GM21526 (cell line): Measurements from ENCODE around the gene EBF3.

Source experiments
- ATAC-seq: cut with Tn5 transposase; IDR thresholded peaks from one replicate; pipeline ENCODE4 v1.9.1; 2021; ENCODE audit warnings: moderate library complexity; ENCODE audit not compliant: unreplicated experiment, low FRiP score

EBF3 gene

DNA sequence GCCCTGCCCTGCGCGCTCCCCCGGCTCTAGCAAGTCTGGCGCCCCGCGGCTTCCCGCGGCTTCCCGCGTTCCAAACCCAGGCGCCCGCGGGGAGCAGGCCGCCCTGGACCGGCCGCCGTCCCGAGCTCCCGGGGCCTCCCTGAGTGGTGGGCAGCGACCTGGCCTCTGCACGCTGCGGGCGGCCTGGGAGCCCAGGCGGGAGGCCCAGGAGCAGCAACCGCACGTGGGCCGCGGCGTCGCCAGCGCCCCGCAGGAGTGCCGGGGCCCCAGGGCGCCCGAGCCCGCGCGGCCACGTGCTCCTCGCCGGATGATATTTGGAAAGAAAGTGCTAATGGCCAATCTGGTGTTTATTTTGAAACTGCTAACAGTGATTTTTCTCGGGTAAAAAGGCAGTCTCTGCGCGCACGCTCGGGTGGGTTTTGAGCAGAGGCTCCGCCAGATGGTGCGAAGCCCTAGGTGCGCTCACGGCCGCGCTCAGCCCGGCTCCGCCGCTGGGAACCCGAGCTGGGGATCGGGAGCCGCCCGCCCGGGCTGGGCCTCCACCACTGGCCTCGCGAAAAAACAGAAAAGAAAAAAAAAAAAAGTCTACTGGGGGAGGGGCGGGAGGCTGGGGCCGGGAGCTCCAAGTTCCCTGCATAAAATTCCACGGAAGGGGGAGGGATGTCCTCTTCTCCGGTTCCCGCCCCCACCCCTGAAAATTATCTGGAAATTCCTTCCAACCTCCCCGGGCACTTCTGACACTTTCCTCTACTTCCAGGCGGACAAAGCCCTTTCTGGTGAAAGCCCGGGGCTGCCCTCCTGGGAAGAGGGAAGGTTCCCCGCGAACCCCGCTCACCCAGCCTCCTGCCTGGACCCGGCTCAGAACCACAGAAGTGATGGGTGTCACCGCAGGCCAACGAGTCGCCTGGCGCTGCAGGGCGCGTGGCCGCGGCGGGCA lies 4.3 kb downstream of the EBF3 start:
- no peak for ATAC-seq

DNA sequence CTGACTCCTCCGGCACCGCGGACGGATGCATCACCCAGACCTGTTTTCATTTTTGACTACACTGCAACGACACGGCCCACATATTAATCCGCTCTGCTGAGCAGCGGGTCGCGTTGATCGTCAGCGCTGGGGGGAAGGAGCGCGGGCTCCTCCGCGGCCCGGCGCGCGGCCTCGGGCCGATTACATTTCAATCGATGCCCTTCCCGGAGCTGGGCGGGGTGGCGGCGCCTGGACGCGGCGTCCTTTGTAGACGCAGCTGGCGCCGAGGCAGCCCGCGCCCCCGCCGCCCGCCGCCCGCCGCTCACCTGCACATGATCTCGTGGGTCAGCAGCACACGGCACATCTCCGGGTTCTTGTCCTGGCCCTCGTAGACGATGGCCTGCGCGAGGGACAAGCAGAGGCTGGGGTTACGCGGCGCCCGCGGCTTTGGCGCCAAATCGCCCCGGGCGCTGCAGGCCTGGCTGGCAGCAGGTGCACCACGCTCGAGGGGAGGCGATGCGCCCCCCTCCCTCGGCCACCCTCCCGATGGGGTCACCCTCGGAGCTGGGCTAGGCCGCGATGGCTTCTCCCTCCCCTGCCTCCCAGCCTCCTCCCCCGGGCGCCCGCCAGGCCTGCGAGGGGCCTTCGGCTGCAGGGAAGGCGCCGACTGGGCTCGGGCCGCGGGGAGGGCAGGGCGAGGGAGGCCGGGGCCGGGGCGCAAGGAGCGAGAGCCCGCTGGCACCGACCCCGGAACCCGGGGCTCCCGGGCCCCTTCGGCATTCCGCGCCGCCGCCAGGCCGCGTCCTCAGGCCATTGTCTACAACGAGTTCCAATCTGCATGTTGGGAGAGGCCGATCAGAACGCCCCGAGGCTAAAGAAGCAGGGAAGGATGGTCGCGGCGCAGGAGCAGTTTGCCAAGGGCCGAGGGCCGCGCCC lies 5.2 kb downstream of the EBF3 start:
- no peak for ATAC-seq

DNA sequence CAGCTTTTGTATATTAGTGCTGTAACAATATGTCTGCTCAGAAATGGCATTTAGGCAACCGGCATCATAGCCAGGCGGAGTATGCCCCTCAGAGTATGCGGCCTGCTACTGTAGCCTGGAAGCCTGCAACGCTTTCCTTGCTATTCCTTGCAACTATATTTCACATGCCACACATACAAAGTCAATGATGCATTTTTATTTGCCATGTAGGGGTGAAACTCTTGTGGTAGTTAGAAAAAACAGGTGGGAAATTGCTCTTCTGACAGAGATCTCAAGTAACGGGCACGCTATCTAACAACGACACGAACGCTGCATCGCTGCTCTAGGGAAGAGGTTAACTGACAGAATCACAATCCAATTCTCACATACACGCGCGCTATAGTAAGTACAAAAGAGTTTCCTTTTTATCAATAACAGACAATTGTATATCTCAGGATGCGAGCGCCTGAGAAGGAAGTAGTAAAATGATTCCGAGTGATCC lies 5.9 kb downstream of the EBF3 start:
- ATAC-seq = no peak

DNA sequence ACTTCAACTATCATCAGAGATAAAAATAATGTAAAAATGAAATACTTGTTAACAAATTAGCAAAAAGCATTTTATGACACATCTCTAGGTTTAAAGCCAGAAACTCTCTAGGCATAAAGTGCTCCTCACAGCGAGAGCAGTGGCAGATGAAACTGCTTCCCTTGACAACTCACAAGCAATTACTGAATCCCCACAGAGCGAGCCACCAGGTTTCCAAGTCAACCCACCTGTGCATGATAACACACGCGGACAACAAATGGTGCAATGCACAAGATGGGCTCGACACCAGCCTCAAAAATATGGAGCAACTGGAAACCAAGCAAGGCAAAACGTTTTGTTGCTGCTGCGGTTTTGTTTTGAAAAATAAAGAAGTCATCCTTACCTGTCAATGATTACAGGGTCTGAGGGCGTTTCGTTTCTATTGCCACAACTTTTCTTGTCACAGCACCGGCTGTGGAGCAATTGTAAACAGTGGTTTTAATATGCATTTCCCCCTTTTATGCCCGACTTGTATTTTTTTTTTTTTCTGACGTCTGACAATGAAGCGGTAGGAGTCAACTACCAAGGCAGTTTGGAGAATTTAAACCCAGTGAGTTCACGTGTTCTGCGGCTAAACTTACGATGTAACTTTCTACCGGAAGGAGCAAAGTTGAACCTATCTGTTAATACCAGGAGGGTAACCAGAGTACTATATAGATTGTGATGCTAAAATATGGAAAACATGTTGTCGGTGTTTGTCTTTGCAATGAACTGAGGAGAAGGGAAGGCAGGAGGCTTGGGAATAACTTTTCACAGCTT lies 7.0 kb downstream of the EBF3 start:
- no peak for ATAC-seq

DNA sequence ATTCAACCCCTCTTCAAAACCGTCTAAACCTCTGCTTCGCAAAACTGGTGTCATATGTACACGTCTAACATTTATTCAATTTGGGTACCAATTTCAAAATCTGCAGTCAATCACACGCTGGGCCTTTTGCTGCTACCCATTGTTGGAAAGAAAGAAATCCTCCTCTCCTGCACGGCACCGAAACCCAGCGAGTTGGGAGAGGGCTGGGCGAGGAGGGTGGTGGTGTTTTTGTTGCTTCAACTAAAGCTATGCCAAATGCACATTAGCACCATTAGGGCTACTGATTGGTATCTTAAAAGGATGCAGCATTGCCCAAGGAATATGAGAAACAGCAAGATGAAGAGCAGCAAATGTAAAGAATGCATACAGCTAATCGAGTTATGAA lies 7.8 kb downstream of the EBF3 start:
- ATAC-seq = no peak

DNA sequence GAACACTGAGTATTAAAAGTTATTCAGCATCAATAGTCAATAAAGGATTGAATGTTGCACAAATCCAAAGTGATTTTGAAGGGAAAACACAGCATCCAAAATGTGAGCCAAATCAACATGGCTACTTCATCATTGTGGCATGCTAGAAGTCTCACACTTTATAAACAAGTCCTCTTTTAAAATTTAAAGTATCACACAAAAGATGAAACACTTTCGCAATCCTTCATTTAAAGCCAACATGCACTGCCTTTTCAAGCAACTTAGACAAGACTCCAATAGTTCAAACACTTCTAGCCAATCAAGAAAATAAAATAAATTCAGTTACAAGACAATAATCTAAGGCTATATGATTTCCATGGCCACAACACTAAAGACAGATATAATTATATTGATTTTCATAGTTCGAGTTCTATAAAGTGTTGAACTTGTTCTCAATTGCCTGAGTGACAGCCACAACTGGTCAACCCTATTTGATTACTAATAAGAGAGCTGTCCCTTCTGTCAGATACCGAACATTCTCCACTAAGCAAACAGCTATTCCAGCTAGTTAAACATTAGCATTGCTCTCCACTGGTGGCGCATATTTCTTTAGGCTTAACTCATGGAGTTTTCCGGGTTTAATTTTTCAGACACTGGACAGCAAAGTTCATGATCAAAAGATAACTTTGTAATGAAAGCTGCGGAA lies 8.3 kb downstream of the EBF3 start:
- ATAC-seq = no peak

DNA sequence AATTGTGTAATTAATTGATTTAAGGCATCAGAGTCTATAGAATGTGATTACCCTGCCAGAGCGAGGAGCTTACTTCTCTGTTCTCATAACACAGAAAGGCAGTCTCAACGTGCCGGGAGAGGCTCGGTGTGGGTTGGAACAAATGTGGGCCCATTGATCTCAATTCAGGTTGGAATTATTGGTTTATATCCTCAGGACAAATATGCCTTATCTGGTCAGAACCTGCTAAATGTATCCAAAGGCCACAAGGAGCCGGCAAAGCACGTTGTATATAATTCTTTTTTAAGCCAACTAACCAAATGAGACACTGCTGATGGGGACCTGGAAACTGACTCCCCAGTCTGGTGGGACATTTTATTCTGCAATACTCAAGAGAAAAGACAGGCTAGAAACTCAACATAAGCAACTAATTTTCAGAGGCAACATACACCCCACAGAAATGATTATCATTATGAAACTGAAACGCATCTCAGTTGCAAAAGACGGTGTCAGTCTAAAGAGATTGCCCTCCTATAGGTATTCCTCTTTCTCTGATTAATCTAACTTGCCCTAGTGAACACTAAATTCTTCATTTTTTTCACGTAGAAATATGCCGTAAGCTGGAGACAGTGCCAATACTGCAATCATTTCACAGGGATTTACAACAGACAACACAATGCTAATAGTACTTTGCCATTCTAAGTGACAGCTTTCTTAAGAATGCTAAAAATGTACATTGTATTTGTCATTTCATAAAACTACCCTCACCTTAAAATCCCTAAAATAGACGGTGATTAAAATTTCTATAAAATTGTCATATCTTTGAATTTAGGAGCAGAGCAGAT lies 9.4 kb downstream of the EBF3 start:
- ATAC-seq = no peak

DNA sequence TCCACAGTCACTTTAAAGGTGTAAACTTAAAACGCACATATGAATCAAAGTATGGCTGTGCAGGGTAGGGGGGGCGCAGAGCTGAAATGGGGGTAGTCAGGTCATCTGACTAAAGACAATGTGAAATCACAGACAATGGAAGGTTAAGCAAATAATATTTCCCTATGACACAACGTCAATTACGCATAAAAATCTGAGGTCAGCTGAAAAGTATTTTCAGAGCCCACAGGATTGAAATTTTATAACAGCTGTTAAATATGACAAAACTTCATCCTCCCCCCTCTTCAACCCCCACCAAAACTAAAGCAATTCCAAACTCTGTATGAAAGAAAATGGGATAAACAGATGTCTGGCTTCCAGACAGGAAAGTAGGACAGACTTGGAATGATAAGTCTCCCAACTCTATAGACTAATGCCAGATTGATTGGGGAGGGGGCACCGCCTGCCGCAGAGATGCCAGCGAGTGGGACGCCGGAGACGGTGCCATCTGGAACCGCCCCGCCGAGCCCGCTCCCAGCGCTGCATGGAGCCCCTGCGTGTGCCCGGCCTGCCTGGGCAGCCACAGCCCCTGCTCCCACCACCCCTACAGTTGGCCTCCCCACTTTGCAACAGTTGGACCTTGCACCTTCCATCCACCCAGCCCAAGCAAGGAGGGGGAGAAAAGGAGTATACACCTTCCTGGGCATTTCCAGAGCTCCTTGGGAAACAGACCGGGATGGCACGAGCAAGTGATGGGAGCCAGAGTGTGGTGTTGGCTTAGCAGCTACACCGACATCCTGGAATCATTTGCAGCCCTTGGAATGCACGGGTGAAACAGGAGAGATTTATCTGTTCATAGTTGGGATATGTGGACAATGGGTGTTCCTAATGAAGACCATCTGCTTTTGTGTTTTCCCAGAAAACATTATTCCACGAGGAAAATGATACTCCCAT lies 10.7 kb downstream of the EBF3 start:
- ATAC-seq = no peak

DNA sequence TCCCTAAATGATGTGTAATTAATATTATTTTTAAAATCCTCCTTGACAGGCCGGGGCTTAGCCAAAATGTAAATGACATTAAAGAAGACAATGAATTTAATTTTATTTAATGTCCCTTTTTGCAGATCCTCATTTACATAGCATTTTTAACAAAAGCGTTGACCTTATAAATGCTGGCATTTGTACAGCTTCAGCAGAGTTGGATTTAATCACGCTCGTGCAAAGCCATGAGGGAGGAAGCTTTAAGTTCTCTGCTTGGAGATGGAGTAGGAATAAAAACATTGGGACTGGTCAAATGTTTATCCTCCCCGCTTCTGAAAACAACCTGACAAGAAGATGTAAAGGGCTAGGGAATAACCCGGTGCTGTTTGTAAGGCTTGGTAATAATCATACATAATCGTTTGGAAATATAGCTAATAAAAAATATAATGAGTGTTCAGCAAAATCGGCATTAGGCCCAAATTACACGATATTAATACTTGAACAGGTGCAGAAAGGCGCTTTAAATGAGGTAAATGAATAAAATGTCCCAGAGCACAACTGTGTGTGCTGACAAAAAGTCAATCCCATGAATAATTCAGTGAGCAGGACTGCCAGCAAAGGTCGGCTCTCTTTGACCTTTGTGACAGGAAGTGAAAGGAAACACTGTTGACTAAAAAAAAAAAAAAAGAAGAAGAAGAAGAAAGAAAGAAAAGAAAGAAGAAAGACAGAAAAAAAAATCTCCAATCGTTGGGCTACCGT lies 11.5 kb downstream of the EBF3 start:
- ATAC-seq = no peak

DNA sequence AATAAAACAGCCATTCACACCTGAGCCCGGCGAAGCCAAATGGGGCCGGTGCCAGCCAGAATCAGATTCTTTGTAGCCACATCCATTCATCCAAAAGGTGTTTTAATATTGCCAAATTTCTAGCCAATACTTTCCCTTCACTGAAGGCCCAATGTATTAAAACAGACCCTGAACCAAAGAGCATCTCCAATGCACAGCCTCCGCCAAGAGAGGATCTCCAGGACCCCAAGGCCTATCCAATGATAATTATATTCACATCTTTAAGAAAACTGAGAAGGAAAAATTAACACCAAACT lies 12.2 kb downstream of the EBF3 start:
- no peak for ATAC-seq

DNA sequence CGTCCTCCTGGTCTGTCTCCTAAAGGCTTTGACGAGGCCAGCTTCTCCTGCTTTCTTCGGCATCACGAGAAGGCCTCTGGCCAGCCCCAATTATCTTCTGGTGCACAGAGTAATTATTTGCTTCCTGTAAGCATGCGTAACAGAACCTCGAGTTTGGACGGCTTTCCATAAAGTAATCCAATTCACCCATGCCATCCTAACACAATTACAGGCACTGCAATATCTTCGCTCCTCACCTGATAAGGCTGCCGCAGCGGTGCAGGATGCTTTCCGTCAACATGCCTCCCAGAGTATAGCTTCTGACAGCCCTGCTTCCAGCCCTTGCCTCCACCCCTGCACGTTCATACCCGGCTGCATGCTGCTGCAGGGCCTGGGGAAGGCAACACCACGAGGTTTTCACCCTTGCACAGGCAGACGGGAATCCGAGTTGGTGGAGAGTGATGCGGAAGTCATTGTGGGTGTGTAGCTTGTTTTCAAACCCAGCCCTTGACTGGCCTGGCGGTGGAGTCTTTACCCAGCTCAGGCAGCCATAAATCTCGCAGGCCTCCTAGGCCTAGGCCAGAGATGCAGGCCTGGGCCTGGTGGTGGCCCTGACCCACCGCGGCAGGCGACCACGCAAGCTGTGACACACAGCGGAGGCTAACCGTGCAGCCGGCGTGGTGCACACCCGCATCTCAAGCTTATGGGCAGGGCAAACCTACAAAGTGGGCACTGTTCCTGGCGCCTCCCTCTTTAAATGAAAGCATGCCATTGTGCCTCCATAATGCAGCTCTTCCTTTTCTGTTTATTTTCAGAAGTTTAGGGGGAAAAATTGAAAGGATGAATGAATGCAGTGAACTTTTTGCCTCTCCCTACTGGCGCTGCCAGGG lies 12.7 kb downstream of the EBF3 start:
- ATAC-seq = no peak

DNA sequence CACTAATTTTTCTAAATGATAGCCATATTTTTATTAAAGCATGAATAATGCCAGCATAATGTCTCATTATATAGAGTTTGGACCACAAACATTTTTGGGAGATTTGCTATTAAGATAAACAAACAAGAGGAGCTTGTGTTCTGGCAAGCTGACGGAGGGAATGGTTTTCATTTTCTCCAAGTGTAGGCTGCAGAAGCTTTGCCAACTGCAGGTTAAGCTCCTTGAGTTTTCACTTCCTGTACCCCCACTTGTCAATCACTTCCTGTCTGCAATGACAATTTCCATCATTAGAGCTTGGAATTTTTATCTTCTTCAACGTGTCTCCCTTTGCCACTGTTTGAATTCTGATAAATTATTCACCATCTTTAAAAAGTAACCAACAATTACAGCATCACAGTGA lies 13.4 kb downstream of the EBF3 start:
- ATAC-seq = no peak

DNA sequence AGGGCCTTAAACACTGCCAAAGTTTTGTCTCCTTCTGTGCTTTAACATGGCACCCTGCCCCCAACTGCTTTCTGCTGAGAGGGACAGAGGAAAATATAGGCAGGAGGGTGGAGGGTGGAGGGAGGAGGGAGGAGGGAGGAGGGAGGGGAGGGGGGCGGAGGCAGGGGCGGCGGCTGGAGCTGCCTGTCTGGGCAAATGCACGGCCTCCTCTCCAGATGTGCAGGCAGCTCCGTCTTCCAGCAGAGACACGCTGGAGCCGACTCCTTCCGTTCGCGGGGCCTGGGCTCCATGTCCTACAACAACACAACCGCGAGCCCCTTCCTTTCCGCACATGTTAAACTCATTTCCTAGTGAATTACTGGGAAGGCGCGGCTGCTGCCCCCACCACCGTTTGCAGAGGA lies 14.2 kb downstream of the EBF3 start:
- no peak for ATAC-seq

DNA sequence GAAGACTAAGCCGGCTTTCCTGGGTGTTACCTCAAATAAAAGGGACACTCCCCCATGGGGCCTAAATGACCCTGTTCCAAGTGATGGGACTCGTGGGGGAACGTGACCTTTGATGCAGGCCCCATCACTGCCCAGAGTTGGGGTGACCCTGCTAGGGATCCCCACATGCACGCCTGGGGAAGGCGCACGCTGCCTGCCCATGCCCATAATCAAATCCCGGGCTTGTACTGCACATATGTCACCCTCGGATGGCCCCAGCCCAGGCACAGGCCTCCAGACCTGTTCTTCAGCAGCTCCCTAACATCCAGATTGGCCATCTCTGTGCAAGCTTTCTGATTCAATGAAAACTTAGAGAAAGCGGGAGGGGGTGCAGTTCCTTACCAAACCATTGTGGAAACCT lies 14.7 kb downstream of the EBF3 start:
- no peak for ATAC-seq

DNA sequence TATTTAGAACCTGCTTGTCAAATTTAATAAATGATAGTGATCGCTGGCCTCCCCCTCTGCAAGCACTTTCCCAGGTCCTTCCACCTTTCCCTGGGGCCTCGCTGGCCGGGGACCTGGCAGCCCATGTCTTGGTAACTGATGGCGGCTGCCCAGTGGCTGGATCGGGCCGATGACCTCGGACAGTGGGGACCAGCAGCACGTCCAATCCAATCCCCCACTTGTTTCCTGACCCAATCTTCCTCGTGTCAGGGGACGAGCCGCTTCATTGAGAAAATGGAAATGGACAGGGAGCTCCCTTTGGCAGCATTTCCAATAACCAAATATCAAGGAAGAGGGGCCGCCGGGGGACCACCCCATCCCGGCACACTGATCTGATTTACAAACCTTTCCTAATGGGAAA lies 17.2 kb downstream of the EBF3 start:
- ATAC-seq = no peak

DNA sequence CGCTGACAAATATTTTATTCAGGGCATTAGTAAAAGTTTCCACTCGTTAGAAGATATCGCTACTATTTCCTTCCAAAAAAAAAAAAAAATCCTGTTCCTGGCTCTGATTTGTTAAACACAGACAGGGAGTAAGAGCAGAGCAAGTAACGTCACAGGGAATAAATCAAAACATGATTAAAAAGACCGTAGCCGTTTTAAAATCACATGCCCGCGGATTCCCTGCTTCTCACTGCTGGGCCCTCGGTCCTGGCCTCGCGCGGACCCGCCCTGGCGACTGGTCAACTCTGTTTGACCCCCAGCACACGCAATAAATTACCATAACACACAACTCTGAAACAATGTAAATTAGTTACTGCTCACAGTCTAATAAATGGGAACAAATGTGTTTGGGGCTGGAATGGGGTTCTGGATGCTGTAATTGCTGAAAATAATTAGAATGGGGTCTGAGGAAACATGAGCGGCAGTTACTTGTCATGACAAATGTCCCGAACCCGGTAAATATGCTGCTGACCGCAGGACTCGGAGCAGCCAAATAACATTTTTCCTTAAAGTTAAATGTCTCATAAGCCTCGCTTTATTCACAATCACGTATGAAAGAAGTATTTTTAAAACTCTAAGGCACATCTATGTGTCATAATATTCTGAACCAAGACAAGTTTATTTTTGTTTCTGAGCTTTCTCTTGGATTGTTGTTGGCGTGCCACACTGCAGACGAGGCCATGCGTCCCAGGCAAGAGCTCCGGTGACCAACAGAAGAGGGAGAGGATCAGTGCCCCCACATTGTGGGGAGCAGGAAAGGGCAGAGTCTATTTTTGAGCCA lies 17.9 kb downstream of the EBF3 start:
- no peak for ATAC-seq
